Subcutaneous adipose tissue (tissue), 4 donors: ENCODE measurements around the gene OAS2. TPM values are rescaled to one million over a fixed set of nuclear protein-coding genes. Genes with fewer than 3 reads are reported as not detected.

ENCODE experiments used
- CTCF ChIP-seq: fragments of 450-650 bp; IDR thresholded peaks from one replicate; pipeline ENCODE4 v1.5.1; 2016; ENCODE audit warnings: low read depth, mild to moderate bottlenecking, control low read depth, antibody characterized with exemption, moderate library complexity
- total RNA-seq, 4 donors: library from RNA; depleted of rRNA; stranded (reverse); fragments of >200 nt; gene quantifications; one replicate each; pipeline ENCODE4 v1.1.0, GENCODE V29; 2016

The OAS2 gene
- total RNA-seq, 4 donors from 2014 or later: 9.5 to 19.7 (median 12.3) TPM

GRCh38 chr12:113022563-113023297 lies 44.4 kb downstream of the OAS2 start:
- no peak for TF ChIP-seq CTCF

- no peak for TF ChIP-seq CTCF
Measured at GRCh38 chr12:113027726-113028125, 49.4 kb downstream of the OAS2 start.

- no peak for TF ChIP-seq CTCF
Measured at GRCh38 chr12:113030875-113031525, 52.7 kb downstream of the OAS2 start.

- TF ChIP-seq CTCF: no peak
Measured at GRCh38 chr12:113039911-113040445, 61.7 kb downstream of the OAS2 start.

GRCh38 chr12:113040722-113041171 lies 62.4 kb downstream of the OAS2 start:
- TF ChIP-seq CTCF: no peak

GRCh38 chr12:113041560-113041959 lies 63.2 kb downstream of the OAS2 start:
- TF ChIP-seq CTCF: no peak

GRCh38 chr12:113043240-113043639 lies 64.9 kb downstream of the OAS2 start:
- TF ChIP-seq CTCF: no peak
